SK-N-MC (cell line): ENCODE measurements around the gene AGAP1.

ENCODE experiments used
- DNase-seq: peaks from one replicate; pipeline ENCODE4 v3.0.0-alpha.2; 2011; ENCODE audit warnings: low read depth, low spot score
- H3K27ac ChIP-seq: fragments of 200-600 bp; sonication (generic); 2 replicates; pipeline ENCODE4 v1.5.1; 2016; ENCODE audit warnings: mixed run types
- H3K36me3 ChIP-seq: fragments of 200-600 bp; sonication (generic); 2 replicates; pipeline ENCODE4 v1.6.1; 2017; ENCODE audit warnings: antibody characterized with exemption, low read length, mixed read lengths; ENCODE audit not compliant: insufficient read depth
- H3K4me3 ChIP-seq: fragments of 200-600 bp; sonication (generic); 2 replicates; pipeline ENCODE4 v1.5.1; 2016
- H3K9ac ChIP-seq: fragments of 200-600 bp; sonication (generic); 2 replicates; pipeline ENCODE4 v1.8.0; 2017; ENCODE audit warnings: mixed run types, mixed read lengths; ENCODE audit not compliant: insufficient read length
- H3K9me3 ChIP-seq: fragments of 200-600 bp; sonication (generic); 2 replicates; pipeline ENCODE4 v1.6.1; 2017; ENCODE audit warnings: low read depth, mild to moderate bottlenecking, antibody characterized with exemption, low read length, moderate library complexity, mixed read lengths
- EZH2 ChIP-seq: fragments of 200-600 bp; sonication (generic); IDR thresholded peaks from one replicate; pipeline ENCODE4 v1.6.1; 2017; ENCODE audit warnings: antibody characterized with exemption
- FOXP2 ChIP-seq: optimal IDR thresholded peaks from 2 replicates; pipeline ENCODE3; 2011; ENCODE audit warnings: mild to moderate bottlenecking, moderate library complexity; ENCODE audit not compliant: insufficient read depth; ENCODE audit errors: extremely low read length, control extremely low read depth
- POLR2AphosphoS5 ChIP-seq: IDR thresholded peaks from 2 replicates; pipeline ENCODE4 v1.6.1; 2012; ENCODE audit warnings: mild to moderate bottlenecking, low read depth, low read length, borderline replicate concordance

AGAP1 gene

DNA sequence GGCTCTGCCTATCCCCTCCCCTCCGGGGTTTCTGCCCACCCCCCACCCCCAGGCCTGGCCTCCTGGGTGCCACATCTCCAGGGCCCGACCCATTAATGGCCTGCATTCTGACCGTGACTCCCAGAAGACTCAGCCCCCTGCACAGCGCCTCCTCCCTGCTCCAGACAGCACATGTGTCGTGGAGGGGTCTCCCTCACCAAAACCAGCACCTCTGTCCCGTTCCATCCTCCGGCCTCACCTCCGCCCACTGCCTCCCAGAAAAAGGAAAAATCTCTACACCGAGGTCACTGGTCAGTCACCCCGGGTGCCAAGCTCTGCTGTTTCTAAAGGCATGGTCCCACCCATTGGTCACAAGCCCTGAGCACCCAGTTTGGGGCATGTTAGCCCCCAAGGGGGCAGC lies 609.1 kb downstream of the AGAP1 start:
- TF ChIP-seq FOXP2: no peak
- no peak for TF ChIP-seq EZH2
- no peak for TF ChIP-seq POLR2AphosphoS5
- DNase-seq: no peak
- Histone ChIP-seq H3K9ac (no peak overlapping the region), H3K4me3 (no peak overlapping the region), H3K9me3 (no peaks in the 10 kb centered on the region), H3K36me3 (no peaks in the 10 kb centered on the region), H3K27ac (no peak overlapping the region)

DNA sequence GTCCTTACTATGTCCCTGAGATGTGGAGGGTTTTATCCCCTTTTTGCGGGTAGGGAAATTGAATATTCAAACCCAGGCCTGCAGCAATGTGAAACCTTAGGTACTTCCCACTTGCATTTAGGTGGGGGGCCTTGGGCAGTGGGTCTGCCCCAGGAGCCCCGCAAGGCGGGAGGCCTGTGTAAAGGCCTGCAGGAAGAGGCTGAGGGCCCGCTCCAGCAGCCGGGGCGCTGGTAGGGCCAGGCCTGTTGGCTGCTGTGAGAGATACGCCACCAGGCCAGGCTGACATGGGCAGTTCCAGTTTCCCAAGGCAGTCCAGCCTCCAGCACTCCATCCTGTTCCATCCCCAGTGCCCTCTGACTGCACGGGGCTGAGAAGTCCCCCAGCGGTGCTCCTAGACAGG lies 610.1 kb downstream of the AGAP1 start:
- no peak overlapping the region for H3K27ac ChIP-seq
- no peaks in the 10 kb centered on the region for H3K36me3 ChIP-seq
- H3K9ac ChIP-seq: no peak overlapping the region
- no peak for DNase-seq
- H3K9me3 ChIP-seq: no peaks in the 10 kb centered on the region
- no peak overlapping the region for H3K4me3 ChIP-seq
- TF ChIP-seq FOXP2: no peak
- no peak for TF ChIP-seq EZH2
- no peak for TF ChIP-seq POLR2AphosphoS5

DNA sequence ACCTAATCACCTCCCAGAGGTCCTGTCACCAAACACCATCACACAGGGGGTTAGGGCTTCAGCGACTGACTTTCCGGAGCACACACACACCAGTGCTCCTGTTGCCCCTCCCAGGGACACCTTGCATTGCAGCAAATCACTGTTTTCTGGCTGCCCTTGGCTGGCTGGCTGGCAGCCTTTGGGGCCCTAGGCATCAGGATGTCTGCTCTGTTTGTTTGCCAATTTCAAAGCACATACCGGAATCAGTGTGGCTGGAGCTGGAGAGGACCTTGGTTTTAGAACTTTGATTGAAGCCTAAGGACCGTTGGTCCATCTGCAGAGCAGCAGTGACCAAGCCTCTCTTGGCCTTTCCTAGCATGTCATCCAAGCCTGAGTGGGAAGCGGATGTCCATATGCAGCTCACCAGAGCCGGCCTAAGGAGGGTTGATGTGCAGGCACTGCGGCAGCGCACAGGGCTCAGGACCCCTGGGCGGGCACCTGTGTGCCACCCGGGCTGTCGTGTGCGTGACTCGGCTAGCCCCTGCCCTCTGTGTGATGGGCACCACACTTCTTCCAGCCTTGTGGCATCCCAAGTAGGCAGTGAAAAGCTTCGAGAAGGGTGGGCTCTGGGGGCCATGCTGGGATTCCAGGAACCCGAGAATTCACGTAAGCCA lies 612.2 kb downstream of the AGAP1 start:
- Histone ChIP-seq H3K9ac (no peak overlapping the region), H3K27ac (no peak overlapping the region), H3K36me3 (no peaks in the 10 kb centered on the region), H3K4me3 (no peak overlapping the region), H3K9me3 (no peaks in the 10 kb centered on the region)
- DNase-seq: no peak
- TF ChIP-seq EZH2 (no peak), POLR2AphosphoS5 (no peak), FOXP2 (no peak)

DNA sequence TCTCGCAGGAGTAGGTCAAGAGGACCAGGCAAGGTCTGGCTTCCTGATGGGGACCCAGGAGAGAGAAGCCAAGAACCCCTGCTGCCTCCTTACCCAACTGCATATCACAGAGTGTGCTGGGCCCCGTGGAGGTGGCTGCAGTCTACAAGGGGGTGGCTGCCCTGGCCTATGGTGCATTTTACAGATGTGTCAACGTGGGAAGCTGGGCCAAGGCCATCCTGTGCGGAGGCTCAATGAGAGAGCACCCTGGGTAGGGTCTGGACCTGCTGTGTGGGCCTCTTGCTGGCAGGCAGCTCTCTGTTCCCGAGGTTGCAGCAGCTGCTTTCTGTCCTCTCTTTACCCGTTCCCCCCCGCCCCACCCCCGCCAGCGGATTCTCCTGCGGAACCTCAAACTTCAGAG lies 612.9 kb downstream of the AGAP1 start:
- no peak overlapping the region for H3K27ac ChIP-seq
- no peak for DNase-seq
- no peaks in the 10 kb centered on the region for H3K9me3 ChIP-seq
- H3K4me3 ChIP-seq: no peak overlapping the region
- no peak overlapping the region for H3K9ac ChIP-seq
- no peaks in the 10 kb centered on the region for H3K36me3 ChIP-seq
- TF ChIP-seq EZH2: no peak
- TF ChIP-seq FOXP2: no peak
- TF ChIP-seq POLR2AphosphoS5: no peak

- no peak overlapping the region for H3K4me3 ChIP-seq
- no peak overlapping the region for H3K9ac ChIP-seq
- H3K36me3 ChIP-seq: no peaks in the 10 kb centered on the region
- H3K27ac ChIP-seq: no peak overlapping the region
- TF ChIP-seq POLR2AphosphoS5 (no peak), FOXP2 (no peak), EZH2 (no peak)
- DNase-seq: no peak
- no peaks in the 10 kb centered on the region for H3K9me3 ChIP-seq
Observed at GRCh38 chr2:236107536-236107935, 613.7 kb downstream of the AGAP1 start.

GRCh38 chr2:236107942-236108625 lies 614.2 kb downstream of the AGAP1 start:
- Histone ChIP-seq H3K4me3 (peak overlapping the region; percentile 29; the same call in 1 of the 2 replicates), H3K9ac (no peak overlapping the region), H3K9me3 (no peaks in the 10 kb centered on the region), H3K27ac (no peak overlapping the region), H3K36me3 (no peaks in the 10 kb centered on the region)
- TF ChIP-seq EZH2 (no peak), POLR2AphosphoS5 (no peak), FOXP2 (no peak)
- DNase-seq: no peak

- DNase-seq: no peak
- Histone ChIP-seq H3K36me3 (no peaks in the 10 kb centered on the region), H3K27ac (no peak overlapping the region), H3K9me3 (no peaks in the 10 kb centered on the region), H3K4me3 (no peak overlapping the region), H3K9ac (no peak overlapping the region)
- no peak for TF ChIP-seq POLR2AphosphoS5
- no peak for TF ChIP-seq EZH2
- no peak for TF ChIP-seq FOXP2
Observed at GRCh38 chr2:236109061-236109460, 615.2 kb downstream of the AGAP1 start.

- TF ChIP-seq POLR2AphosphoS5: no peak
- no peak for TF ChIP-seq FOXP2
- TF ChIP-seq EZH2: no peak
- no peak for DNase-seq
- Histone ChIP-seq H3K9me3 (no peaks in the 10 kb centered on the region), H3K9ac (no peak overlapping the region), H3K4me3 (no peak overlapping the region), H3K36me3 (no peaks in the 10 kb centered on the region), H3K27ac (no peak overlapping the region)
Observed at GRCh38 chr2:236109473-236109872, 615.6 kb downstream of the AGAP1 start.

DNA sequence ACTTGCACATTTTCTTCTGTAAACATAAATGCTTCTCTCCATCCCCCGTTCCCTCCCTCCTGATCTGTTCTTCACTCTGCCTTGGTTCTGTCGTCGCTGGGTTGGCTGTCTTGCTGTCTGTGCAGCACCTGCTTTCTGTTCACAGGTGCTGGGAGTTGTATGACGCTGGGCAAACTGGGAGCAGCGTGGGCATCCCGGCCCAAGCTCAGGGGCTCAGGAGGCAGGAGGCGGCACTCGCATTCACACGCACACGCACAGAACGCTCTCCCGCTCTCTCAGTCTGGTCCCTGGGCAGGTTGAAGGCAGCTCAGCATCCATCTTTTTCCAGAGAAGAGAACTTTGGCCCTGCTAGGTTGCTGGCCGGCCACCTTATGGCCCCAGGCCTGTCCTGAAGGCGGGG lies 618.6 kb downstream of the AGAP1 start:
- Histone ChIP-seq H3K4me3 (no peak overlapping the region), H3K27ac (no peak overlapping the region), H3K9me3 (no peaks in the 10 kb centered on the region), H3K36me3 (no peaks in the 10 kb centered on the region), H3K9ac (no peak overlapping the region)
- TF ChIP-seq FOXP2 (no peak), EZH2 (no peak), POLR2AphosphoS5 (no peak)
- DNase-seq: no peak
